Heart right ventricle (tissue), 16 donors: ENCODE data around the gene AIRE. TPM values are rescaled to one million over a fixed set of nuclear protein-coding genes. Genes with fewer than 3 reads are reported as not detected.

Source experiments
- ATAC-seq, 8 donors: fragments of 200-7000 bp; cut with Tn5 transposase; one replicate each; pipeline ENCODE4 v1.9.1; 2020; ENCODE audit warnings: mild to moderate bottlenecking in 8 of 8, moderate library complexity in 8 of 8, moderate number of reproducible peaks in 1 of 8
- DNase-seq, 2 donors: peaks; one replicate each; pipeline ENCODE4 v3.0.0-alpha.2; 2020
- H3K27ac ChIP-seq, 10 donors: fragments of 200-600 bp; sonication (generic) in 2 of 10; one replicate each; pipeline versions ENCODE4 v1.5.0 to v1.8.0; 2020 to 2022; ENCODE audit warnings: mild to moderate bottlenecking in 3 of 10
- H3K27me3 ChIP-seq, 7 donors: fragments of 200-600 bp; one replicate each; pipeline ENCODE4 v1.8.0; 2021 to 2022; ENCODE audit warnings: mild to moderate bottlenecking in 2 of 7
- H3K36me3 ChIP-seq, 9 donors: fragments of 200-600 bp; sonication (generic) in 1 of 9; one replicate each; pipeline versions ENCODE4 v1.5.0 to v1.8.0; 2020 to 2022; ENCODE audit warnings: mild to moderate bottlenecking in 2 of 9
- H3K4me1 ChIP-seq, 9 donors: fragments of 200-600 bp; sonication (generic) in 1 of 9; one replicate each; pipeline versions ENCODE4 v1.5.0 to v1.8.0; 2020 to 2022; ENCODE audit warnings: mild to moderate bottlenecking in 4 of 9
- H3K4me3 ChIP-seq, 10 donors: fragments of 200-600 bp; sonication (generic) in 2 of 10; one replicate each; pipeline versions ENCODE4 v1.5.0 to v1.8.0; 2020 to 2022; ENCODE audit warnings: mild to moderate bottlenecking in 7 of 10, moderate library complexity in 2 of 10
- H3K9me3 ChIP-seq, 11 donors: fragments of 200-600 bp in 10 of 11; sonication (generic) in 2 of 11; one replicate each; pipeline versions ENCODE4 v1.5.0 to v1.8.0; 2013 to 2022; ENCODE audit warnings: mild to moderate bottlenecking in 2 of 11, control low read depth in 1 of 11, moderate library complexity in 1 of 11
- CTCF ChIP-seq, 9 donors: fragments of 200-600 bp; sonication (generic) in 2 of 9; IDR thresholded peaks; one replicate each; pipeline versions ENCODE4 v1.5.0 to v1.8.0; 2021 to 2022; ENCODE audit warnings: antibody characterized with exemption in 9 of 9, mild to moderate bottlenecking in 5 of 9, moderate library complexity in 1 of 9
- WGBS, 2 donors: extraction: QIAGEN DNeasy Blood & Tissue Kit; methylation state at CpG; one replicate each; pipeline ENCODE4 v1.1.7; 2013; ENCODE audit warnings: inconsistent platforms in 1 of 2; 5-methylcytosine and 5-hydroxymethylcytosine counted together
- intact Hi-C, 10 donors: fragments of 100-400 bp; cut with DNase I; formaldehyde crosslinking; loops; one replicate each; pipeline versions ENCODE4 v1.11.1 to v1.14.2; 2022
- polyA plus RNA-seq, 2 donors: library from polyadenylated mRNA; stranded (reverse); fragments of 200-250 nt; gene quantifications; one replicate each; pipeline ENCODE4 v1.2.3, GENCODE V29; 2013
- total RNA-seq, 10 donors: library from RNA; stranded (reverse); fragmentation: NEBNext Ultra II Directional in 3 of 10; extraction: Animal tissue kit (Norgen Biotek cat#: 25700) in 3 of 10; gene quantifications; one replicate each; pipeline versions ENCODE4 v1.2.1 to v1.2.4, GENCODE V29; 2021 to 2023
- donor health status: Arrhythmogenic right ventricular cardiomyopathy.
- donor health status: ischemic (EF 13 %, LVEDD 7.1; RV severe dilation, severe dysfunction).
- donor health status: healthy with polysubstance abuse.
- donor health status: DM: no; HTN: yes; CAD: no.
- donor health status: DM: no; HTN: no; CAD: no.
- donor health status: ischemic (EF 25% LVEDD 6.9; RV normal size, moderate dysfunction).
- donor health status: ischemic (EF 25% LVEDD 5.7; RV mildly dilated, moderate dysfunction).
- donor health status: healthy.
- donor health status: DM: yes; HTN: yes; CAD: no.
- donor health status: Ischemic cardiomyopathy.
- donor health status: ischemic (EF 35%, LVEDD 5.7; RV mildly dilated, moderate dysfunction).
- donor health status: nonischemic (EF 11% LVEDD 7.7; RV severe dilation, severe dysfunction).
- donor health status: DM: yes; HTN: yes; CAD: no.
- donor health status: PGD.
- donor health status: ischemic (EF 29% LVEDD 5.4; RV normal size, mild dysfunction).
- donor health status: nonischemic (EF 23%, LVEDD 6.1; RV moderate dilation, normal function).

AIRE gene
- total and polyA plus RNA-seq, 12 donors = 0.05 to 0.10 (median 0.06) TPM; not detected in 9

GRCh38 chr21:44330698-44331097, 45.0 kb downstream of the AIRE start:
- intact Hi-C loops = no loop called here
- TF ChIP-seq CTCF (IDR thresholded peaks at IDR 0.05) = no peak
- no peak overlapping the region for H3K4me3 ChIP-seq
- WGBS, 2 donors = 86 to 87% methylated on average over 18 of the region's 18 CpGs
- peaks cover 0 to 75% (median 21%) of the 10 kb centered on the region in 9 donors for H3K36me3 ChIP-seq
- H3K27me3 ChIP-seq = no peaks in the 10 kb centered on the region
- DNase-seq = no peak
- ATAC-seq = peak in 1 of 8 donors; percentile 3
- H3K27ac ChIP-seq = no peak overlapping the region
- H3K9me3 ChIP-seq = no peaks in the 10 kb centered on the region
- H3K4me1 ChIP-seq = no peaks in the 10 kb centered on the region

- Histone ChIP-seq H3K27me3 (no peaks in the 10 kb centered on the region), H3K9me3 (no peaks in the 10 kb centered on the region), H3K4me3 (no peak overlapping the region), H3K4me1 (no peaks in the 10 kb centered on the region), H3K27ac (no peak overlapping the region), H3K36me3 (peaks cover 0 to 74% (median 16%) of the 10 kb centered on the region in 9 donors)
- ATAC-seq = peak in 2 of 8 donors; percentile 2 to 13
- TF ChIP-seq CTCF (IDR thresholded peaks at IDR 0.05) = no peak
- WGBS, 2 donors = 91 to 95% methylated on average over 16 of the region's 16 CpGs
- intact Hi-C loops = no loop called here
- peak in 1 of 2 donors; percentile 26 for DNase-seq
Observed at GRCh38 chr21:44331209-44331608, 45.5 kb downstream of the AIRE start.

GRCh38 chr21:44331650-44332307, 46.1 kb downstream of the AIRE start:
- intact Hi-C loops = no loop called here
- DNase-seq (peak in 1 of 2 donors; percentile 7), ATAC-seq (no peak)
- 75 to 76% methylated on average over 20 of the region's 20 CpGs for WGBS, 2 donors
- TF ChIP-seq CTCF (IDR thresholded peaks at IDR 0.05) = no peak
- Histone ChIP-seq H3K4me1 (no peaks in the 10 kb centered on the region), H3K4me3 (no peak overlapping the region), H3K36me3 (peaks cover 0 to 74% (median 12%) of the 10 kb centered on the region in 9 donors), H3K27me3 (no peaks in the 10 kb centered on the region), H3K9me3 (no peaks in the 10 kb centered on the region), H3K27ac (no peak overlapping the region)

- DNase-seq (peak in 1 of 2 donors; percentile 12), ATAC-seq (no peak)
- no peaks in the 10 kb centered on the region for H3K27me3 ChIP-seq
- no peak overlapping the region for H3K4me3 ChIP-seq
- TF ChIP-seq CTCF (IDR thresholded peaks at IDR 0.05) = no peak
- H3K4me1 ChIP-seq = peaks cover 0 to 2% (median 0%) of the 10 kb centered on the region in 9 donors
- H3K27ac ChIP-seq = no peak overlapping the region
- peaks cover 0 to 73% (median 6%) of the 10 kb centered on the region in 9 donors for H3K36me3 ChIP-seq
- WGBS, 2 donors = 91% methylated on average over 17 of the region's 17 CpGs
- intact Hi-C loops = no loop called here
- H3K9me3 ChIP-seq = no peaks in the 10 kb centered on the region
Observed at GRCh38 chr21:44332383-44332782, 46.7 kb downstream of the AIRE start.
